ENCODE data around the gene TBX10. TPM values are rescaled to one million over a fixed set of nuclear protein-coding genes. Genes with fewer than 3 reads are reported as not detected.

The TBX10 gene
- polyA plus RNA-seq, 1 of the 3 experiments (the other 2 are of a cell fraction) = not detected

DNA sequence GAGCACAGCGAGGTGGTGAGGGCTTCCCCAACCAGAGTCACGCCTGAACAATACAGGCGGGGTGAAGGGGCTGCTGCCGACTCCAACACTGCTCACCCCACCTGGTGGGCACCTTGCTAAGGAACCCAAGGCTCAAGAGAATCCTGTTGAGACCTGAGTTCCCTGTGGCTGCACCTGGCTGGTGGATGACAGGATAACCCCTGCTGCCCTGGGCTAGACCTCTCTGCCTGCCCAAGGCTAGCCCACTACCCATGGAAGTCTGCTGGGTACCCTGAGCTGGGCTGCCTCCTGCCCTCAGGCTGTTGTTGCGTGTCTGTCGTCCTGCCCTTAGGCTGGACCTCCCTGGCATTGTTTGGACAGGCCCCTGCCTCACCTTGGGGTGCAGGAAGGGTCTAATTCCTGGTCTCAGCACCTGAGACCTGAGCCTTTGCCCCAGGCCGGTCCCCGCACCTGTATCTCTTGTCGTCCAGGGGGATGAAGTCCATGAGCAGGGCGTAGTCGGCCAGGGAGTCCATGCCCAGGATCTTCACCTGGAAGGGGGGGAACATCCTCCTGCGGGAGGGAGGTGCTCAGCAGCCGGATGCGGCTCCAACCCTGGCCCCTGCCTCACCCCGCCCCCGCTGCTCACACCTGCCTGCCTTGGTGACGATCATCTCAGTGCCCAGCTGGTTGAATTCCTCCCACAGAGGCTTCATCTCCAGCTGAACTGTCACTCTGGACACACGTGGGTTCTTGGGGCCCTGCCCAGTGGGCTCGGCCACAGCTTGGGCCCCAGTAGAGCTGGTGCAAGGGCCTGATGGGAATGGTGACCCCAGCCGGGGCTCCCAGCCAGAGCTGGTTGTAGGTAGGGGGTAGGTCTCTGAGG lies 5.0 kb downstream of the TBX10 start:
- no peak overlapping the region for H2AFZ ChIP-seq (ENCODE audit: low read depth)
- no peaks in the 10 kb centered on the region for H3K27me3 ChIP-seq (ENCODE audit: insufficient read depth)
- no peak overlapping the region for H3K27ac ChIP-seq (ENCODE audit: low read depth in 2 of 2, low read length in 1 of 2)
- 74% methylated on average over 14 of the region's 20 CpGs for WGBS (ENCODE audit: low lambda C conversion rate)
- no peaks in the 10 kb centered on the region for H3K9me2 ChIP-seq
- ChIA-PET CTCF (interaction anchor here (17.8 kb wide), 1 partner anchor 19 kb away, joined by 308 read pairs; the partner anchor contains the start of gene ACY3), POLR2A (no interaction called here)
- H3K4me3 ChIP-seq (ENCODE audit: low read depth in 2 of 2, low read length in 1 of 2) = no peak overlapping the region
- H3K9ac ChIP-seq = no peak overlapping the region
- no peaks in the 10 kb centered on the region for H3K9me3 ChIP-seq
- H3K4me1 ChIP-seq (ENCODE audit: control insufficient read depth in 1 of 2, insufficient read depth in 2 of 2, low read depth in 1 of 2, low read length in 1 of 2) = peaks cover 0 to 10% of the 10 kb centered on the region in 2 experiments; a peak in 1 of 4 replicates
- DNase-seq = no peak
- TF ChIP-seq RFX5 (IDR thresholded peaks at IDR 0.05; ENCODE audit: low read length) (no peak), JUND (IDR thresholded peaks at IDR 0.05) (no peak), GABPA (IDR thresholded peaks at IDR 0.05; ENCODE audit: low read depth) (no peak), CHD2 (IDR thresholded peaks at IDR 0.05; ENCODE audit: low read length, partially characterized antibody) (no peak), EZH2phosphoT487 (IDR thresholded peaks at IDR 0.05; ENCODE audit: borderline replicate concordance, low read depth) (no peak), SMC3 (IDR thresholded peaks at IDR 0.05; ENCODE audit: low read depth, low read length) (no peak), USF1 (IDR thresholded peaks at IDR 0.05; ENCODE audit: borderline replicate concordance, low read depth) (no peak), TCF12 (IDR thresholded peaks at IDR 0.05) (no peak)
- TF ChIP-seq, protein P1, sequence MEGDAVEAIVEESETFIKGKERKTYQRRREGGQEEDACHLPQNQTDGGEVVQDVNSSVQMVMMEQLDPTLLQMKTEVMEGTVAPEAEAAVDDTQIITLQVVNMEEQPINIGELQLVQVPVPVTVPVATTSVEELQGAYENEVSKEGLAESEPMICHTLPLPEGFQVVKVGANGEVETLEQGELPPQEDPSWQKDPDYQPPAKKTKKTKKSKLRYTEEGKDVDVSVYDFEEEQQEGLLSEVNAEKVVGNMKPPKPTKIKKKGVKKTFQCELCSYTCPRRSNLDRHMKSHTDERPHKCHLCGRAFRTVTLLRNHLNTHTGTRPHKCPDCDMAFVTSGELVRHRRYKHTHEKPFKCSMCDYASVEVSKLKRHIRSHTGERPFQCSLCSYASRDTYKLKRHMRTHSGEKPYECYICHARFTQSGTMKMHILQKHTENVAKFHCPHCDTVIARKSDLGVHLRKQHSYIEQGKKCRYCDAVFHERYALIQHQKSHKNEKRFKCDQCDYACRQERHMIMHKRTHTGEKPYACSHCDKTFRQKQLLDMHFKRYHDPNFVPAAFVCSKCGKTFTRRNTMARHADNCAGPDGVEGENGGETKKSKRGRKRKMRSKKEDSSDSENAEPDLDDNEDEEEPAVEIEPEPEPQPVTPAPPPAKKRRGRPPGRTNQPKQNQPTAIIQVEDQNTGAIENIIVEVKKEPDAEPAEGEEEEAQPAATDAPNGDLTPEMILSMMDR (IDR thresholded peaks at IDR 0.05) = no peak
- no peaks in the 10 kb centered on the region for H4K20me1 ChIP-seq (ENCODE audit: insufficient read depth)
- H3K36me3 ChIP-seq (replicated peaks in 1 of 2; ENCODE audit: control insufficient read depth in 1 of 2, insufficient read depth in 2 of 2, low read length in 1 of 2) = no peaks in the 10 kb centered on the region
- H3F3A ChIP-seq (replicated peaks; ENCODE audit: insufficient read depth) = no peaks in the 10 kb centered on the region
- H3K79me2 ChIP-seq (ENCODE audit: insufficient read depth) = no peaks in the 10 kb centered on the region
- no peak overlapping the region for H3K4me2 ChIP-seq

DNA sequence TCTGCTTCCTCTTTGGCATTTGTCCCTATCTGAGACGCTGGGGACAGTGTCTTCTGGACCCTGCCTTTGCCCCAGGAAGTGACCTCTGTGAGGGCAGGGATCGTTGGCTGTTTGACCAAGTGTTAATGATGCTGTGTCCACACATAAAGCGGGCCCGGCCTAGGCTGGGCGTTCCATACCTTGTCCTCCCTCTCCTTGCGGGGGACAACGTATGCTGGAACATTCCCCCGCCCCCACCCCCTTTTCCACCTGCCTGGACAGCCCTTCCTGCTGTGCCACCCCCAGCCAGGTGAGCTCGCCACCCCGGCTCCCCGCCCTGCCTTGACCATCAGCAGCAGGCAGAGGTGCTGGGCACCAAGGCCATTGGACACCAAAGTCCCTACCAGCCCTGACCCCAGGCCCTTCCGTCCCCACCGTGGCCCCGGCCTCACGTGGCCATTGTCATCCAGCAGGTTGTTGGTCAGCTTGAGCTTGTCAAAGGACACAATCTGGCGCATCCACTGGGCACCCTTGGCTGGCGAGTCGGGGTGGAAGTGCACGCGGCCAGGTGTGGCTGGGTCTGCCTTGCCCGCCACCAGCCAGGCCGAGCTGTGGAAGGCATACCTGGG lies 5.7 kb downstream of the TBX10 start:
- no peak for TF ChIP-seq CHD2 (IDR thresholded peaks at IDR 0.05; ENCODE audit: low read length, partially characterized antibody)
- TF ChIP-seq FOXM1 (IDR thresholded peaks at IDR 0.05; ENCODE audit: low read depth) = no peak
- H3K4me2 ChIP-seq = no peak overlapping the region
- no peak for DNase-seq
- peaks cover 0 to 13% of the 10 kb centered on the region in 2 experiments; a peak in 1 of 4 replicates for H3K4me1 ChIP-seq (ENCODE audit: control insufficient read depth in 1 of 2, insufficient read depth in 2 of 2, low read depth in 1 of 2, low read length in 1 of 2)
- POLR2A ChIA-PET = no interaction called here
- H3K27ac ChIP-seq (ENCODE audit: low read depth in 2 of 2, low read length in 1 of 2) = no peak overlapping the region
- WGBS (ENCODE audit: low lambda C conversion rate) = 84% methylated on average over 12 of the region's 22 CpGs
- no peaks in the 10 kb centered on the region for H3F3A ChIP-seq (replicated peaks; ENCODE audit: insufficient read depth)
- no peaks in the 10 kb centered on the region for H3K27me3 ChIP-seq (ENCODE audit: insufficient read depth)
- CTCF ChIA-PET = interaction anchor here (17.8 kb wide), 1 partner anchor 19 kb away, joined by 308 read pairs; the partner anchor contains the start of gene ACY3
- H3K79me2 ChIP-seq (ENCODE audit: insufficient read depth) = no peaks in the 10 kb centered on the region
- H3K9me3 ChIP-seq = no peaks in the 10 kb centered on the region
- no peak overlapping the region for H2AFZ ChIP-seq (ENCODE audit: low read depth)
- no peaks in the 10 kb centered on the region for H4K20me1 ChIP-seq (ENCODE audit: insufficient read depth)
- H3K36me3 ChIP-seq (replicated peaks in 1 of 2; ENCODE audit: control insufficient read depth in 1 of 2, insufficient read depth in 2 of 2, low read length in 1 of 2) = no peaks in the 10 kb centered on the region
- no peaks in the 10 kb centered on the region for H3K9me2 ChIP-seq
- H3K9ac ChIP-seq = no peak overlapping the region
- no peak overlapping the region for H3K4me3 ChIP-seq (ENCODE audit: low read depth in 2 of 2, low read length in 1 of 2)
